ENCODE measurements around the gene WDSUB1.

WDSUB1 gene

DNA sequence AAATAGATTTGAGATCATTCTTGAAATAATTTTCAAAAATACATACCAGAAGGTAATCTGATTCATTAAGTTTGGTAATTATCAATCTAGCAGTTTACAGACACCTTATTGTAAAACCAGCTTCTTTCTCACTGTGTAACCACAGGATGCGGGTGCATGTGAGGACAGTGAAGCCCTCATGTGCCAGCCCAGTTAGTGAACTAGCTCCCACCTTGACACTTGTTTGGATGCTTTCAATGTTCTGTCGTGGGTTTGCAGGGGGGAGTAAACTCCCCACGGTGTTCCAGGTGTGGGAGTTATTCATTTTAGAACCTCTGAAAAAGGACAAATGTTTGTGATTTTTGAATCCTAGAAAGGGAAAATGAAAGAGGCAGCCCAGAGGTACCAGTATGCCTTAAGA, 59.0 kb downstream of the WDSUB1 start:
- DNase-seq (ENCODE audit: insufficient read length, low spot score) (no peak), FAIRE-seq (no peak)
- no peak for TF ChIP-seq POU2F2 (IDR thresholded peaks at IDR 0.05; ENCODE audit: low read depth, low read length)

- DNase-seq (ENCODE audit: insufficient read length, low spot score), result no peak
- FAIRE-seq, result no peak
- TF ChIP-seq SPI1 (IDR thresholded peaks at IDR 0.05; ENCODE audit: low read depth, low read length) (no peak), PAX5 (IDR thresholded peaks at IDR 0.05; ENCODE audit: insufficient read depth, low read length, severe bottlenecking) (no peak)
These were observed 59.7 kb downstream of the WDSUB1 start for GRCh38 chr2:159226608-159227385.

GRCh38 chr2:159226059-159226461, 60.4 kb downstream of the WDSUB1 start:
- DNase-seq (ENCODE audit: insufficient read length, low spot score), result no peak
- TF ChIP-seq TAF1 (IDR thresholded peaks at IDR 0.05; ENCODE audit: low read depth, low read length) (no peak), PAX5 (IDR thresholded peaks at IDR 0.05; ENCODE audit: insufficient read depth, low read length, severe bottlenecking) (no peak), POLR2AphosphoS5 (IDR thresholded peaks at IDR 0.05; ENCODE audit: low read depth, low read length) (no peak), POLR2A (IDR thresholded peaks at IDR 0.05; ENCODE audit: low read depth, low read length) (no peak), POU2F2 (IDR thresholded peaks at IDR 0.05; ENCODE audit: low read depth, low read length) (no peak), SPI1 (IDR thresholded peaks at IDR 0.05; ENCODE audit: low read depth, low read length) (peak; percentile 29; the same call in 1 of the 2 replicates)
- no peak for FAIRE-seq

DNA sequence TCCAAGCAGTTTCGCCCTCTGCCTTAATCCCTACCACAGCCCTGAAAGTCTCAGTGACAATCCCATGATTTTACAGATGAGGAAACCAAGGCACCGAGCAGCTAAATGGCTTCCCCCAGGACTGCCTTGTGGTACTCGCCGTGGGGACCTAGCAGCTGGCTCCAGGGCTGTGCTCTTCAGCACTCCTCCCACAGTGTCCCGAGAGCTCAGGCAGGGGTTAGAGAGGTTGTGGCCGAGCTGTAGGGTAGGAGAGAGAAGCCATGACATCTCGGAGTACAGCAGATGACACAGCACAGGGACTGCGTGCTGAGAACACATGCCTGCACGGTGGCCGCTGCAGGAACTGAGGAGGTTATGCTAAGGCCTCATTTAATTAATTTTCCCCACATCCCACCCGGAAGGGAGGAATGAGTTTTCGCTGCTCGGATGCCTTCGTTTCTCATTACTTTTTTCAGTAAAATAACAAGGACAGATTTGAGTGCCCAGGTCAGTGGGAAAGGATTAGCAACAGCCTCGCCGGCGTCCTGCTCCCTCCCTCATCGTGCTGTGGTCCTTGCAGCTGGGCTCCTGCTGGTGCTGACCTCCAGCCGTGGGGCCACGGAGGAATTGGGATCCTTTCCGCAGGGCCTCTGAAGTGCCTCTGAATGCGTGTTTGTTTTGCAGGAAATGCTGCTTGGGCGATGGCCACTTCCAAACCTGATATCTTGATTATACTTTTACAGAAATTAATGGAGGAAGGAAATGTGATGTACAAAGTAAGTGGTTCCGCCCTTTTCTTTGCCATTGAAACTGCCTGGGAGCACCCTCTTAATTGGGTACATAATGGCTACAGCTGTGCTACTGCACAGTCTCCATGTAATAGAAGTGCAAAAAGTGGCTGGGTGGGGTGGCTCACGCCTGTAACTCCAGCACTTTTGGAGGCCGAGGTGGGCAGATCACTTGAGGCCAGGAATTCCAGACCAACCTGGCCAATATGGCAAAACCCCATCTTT, 61.2 kb downstream of the WDSUB1 start:
- DNase-seq (ENCODE audit: insufficient read length, low spot score) (no peak), FAIRE-seq (no peak)
- TF ChIP-seq POU2F2 (IDR thresholded peaks at IDR 0.05; ENCODE audit: low read depth, low read length), result no peak
- TF ChIP-seq POLR2A (IDR thresholded peaks at IDR 0.05; ENCODE audit: low read depth, low read length), result no peak
- TF ChIP-seq PAX5 (IDR thresholded peaks at IDR 0.05; ENCODE audit: insufficient read depth, low read length, severe bottlenecking), result no peak
- TF ChIP-seq POLR2AphosphoS5 (IDR thresholded peaks at IDR 0.05; ENCODE audit: low read depth, low read length), result no peak

DNA sequence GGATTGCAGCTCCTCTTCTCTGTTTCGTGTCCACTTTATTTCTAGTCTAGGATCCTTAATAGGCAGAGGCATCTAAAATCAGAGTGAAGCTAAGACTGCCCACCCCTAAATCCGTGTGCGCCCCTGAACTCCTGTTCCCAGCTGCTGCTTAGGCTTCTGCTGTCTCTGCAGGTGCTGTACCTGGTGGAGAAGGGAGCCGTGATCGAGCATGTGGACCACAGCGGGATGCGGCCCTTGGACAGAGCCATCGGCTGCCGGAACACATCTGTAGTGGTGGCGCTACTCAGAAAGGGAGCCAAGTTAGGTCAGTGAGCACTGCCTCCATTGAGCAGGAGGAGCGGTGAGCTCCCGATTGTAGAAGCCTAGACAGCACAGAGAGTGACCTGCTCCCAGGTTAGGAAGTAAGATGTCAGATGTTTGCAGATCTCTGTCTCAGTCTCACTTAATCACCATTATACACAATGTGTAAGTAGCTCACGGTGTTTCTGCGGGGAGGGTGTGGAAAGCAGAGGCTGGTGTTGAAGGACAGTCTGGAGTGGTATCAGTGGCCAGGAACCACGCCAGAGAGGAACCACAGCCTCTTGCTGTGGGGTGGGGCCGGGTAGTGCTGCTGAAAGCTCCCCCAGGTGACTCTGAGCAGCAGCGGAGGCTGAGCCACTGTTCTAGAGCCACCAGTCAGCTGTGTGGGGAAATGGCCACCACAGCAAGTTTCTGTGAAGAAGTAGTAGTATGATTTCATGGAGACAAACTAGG, 62.3 kb downstream of the WDSUB1 start:
- FAIRE-seq, result no peak
- DNase-seq (ENCODE audit: insufficient read length, low spot score), result no peak
- no peak for TF ChIP-seq POLR2A (IDR thresholded peaks at IDR 0.05; ENCODE audit: low read depth, low read length)
- TF ChIP-seq TAF1 (IDR thresholded peaks at IDR 0.05; ENCODE audit: low read depth, low read length), result no peak
- TF ChIP-seq SPI1 (IDR thresholded peaks at IDR 0.05; ENCODE audit: low read depth, low read length), result no peak
- no peak for TF ChIP-seq PAX5 (IDR thresholded peaks at IDR 0.05; ENCODE audit: insufficient read depth, low read length, severe bottlenecking)

DNA sequence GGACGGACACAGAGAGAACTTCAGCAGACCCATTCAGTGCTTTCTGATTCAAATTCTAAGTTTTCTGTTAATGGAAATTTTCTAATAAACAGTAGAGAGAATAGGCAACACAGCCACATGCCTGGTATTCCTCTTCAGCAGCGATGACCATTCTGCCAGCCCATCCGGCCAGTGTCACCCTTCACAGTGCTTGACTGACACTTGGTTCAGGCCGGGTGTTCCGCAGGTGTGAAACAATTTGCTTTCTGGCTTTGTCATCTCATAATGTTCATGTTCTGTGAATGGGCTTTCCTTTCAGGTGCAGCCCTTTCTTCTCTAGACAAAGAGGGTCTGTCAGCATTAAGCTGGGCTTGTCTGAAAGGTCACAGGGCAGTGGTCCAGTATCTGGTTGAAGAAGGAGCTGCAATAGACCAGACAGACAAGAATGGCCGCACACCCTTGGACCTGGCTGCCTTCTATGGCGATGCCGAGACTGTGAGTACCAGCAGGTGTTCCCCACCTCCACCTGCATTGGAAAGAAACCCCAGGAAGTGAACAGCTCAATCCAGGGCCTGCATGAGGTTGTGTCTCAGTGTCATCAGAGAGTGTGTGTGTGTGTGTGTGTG, 67.0 kb downstream of the WDSUB1 start:
- TF ChIP-seq POU2F2 (IDR thresholded peaks at IDR 0.05; ENCODE audit: low read depth, low read length) (no peak), TAF1 (IDR thresholded peaks at IDR 0.05; ENCODE audit: low read depth, low read length) (no peak), POLR2AphosphoS5 (IDR thresholded peaks at IDR 0.05; ENCODE audit: low read depth, low read length) (no peak), SPI1 (IDR thresholded peaks at IDR 0.05; ENCODE audit: low read depth, low read length) (no peak), PAX5 (IDR thresholded peaks at IDR 0.05; ENCODE audit: insufficient read depth, low read length, severe bottlenecking) (no peak), POLR2A (IDR thresholded peaks at IDR 0.05; ENCODE audit: low read depth, low read length) (no peak)
- FAIRE-seq (no peak), DNase-seq (ENCODE audit: insufficient read length, low spot score) (no peak)

- no peak for TF ChIP-seq SPI1 (IDR thresholded peaks at IDR 0.05; ENCODE audit: low read depth, low read length)
- no peak for TF ChIP-seq TAF1 (IDR thresholded peaks at IDR 0.05; ENCODE audit: low read depth, low read length)
- TF ChIP-seq POU2F2 (IDR thresholded peaks at IDR 0.05; ENCODE audit: low read depth, low read length), result no peak
- no peak for TF ChIP-seq PAX5 (IDR thresholded peaks at IDR 0.05; ENCODE audit: insufficient read depth, low read length, severe bottlenecking)
- no peak for TF ChIP-seq POLR2AphosphoS5 (IDR thresholded peaks at IDR 0.05; ENCODE audit: low read depth, low read length)
- no peak for TF ChIP-seq POLR2A (IDR thresholded peaks at IDR 0.05; ENCODE audit: low read depth, low read length)
- FAIRE-seq (no peak), DNase-seq (ENCODE audit: insufficient read length, low spot score) (no peak)
These were observed 68.1 kb downstream of the WDSUB1 start for GRCh38 chr2:159218389-159218788.

DNA sequence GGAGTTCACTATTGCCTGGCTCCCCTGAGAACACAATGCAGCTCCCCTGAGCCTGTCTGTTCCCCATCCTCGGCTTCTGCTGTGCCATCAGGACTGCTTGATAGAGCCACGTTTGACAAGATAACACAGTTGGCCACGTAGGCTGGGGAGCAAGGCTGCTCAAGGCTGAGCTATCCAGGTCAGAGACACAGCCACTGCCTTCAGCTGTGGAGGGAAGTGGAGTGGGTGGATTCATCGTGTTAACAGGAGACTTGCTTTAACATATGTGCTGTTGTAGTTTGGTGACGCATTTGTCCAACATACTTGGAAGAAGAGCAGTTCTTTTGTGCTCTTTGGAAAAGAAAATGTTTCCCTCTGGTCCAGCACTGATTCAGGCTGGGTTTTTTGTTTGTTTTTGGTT, 68.8 kb downstream of the WDSUB1 start:
- no peak for FAIRE-seq

GRCh38 chr2:159215116-159215515, 71.4 kb downstream of the WDSUB1 start:
- no peak for TF ChIP-seq POU2F2 (IDR thresholded peaks at IDR 0.05; ENCODE audit: low read depth, low read length)
- no peak for TF ChIP-seq POLR2AphosphoS5 (IDR thresholded peaks at IDR 0.05; ENCODE audit: low read depth, low read length)
- TF ChIP-seq PAX5 (IDR thresholded peaks at IDR 0.05; ENCODE audit: insufficient read depth, low read length, severe bottlenecking), result no peak
- TF ChIP-seq SPI1 (IDR thresholded peaks at IDR 0.05; ENCODE audit: low read depth, low read length), result no peak
- TF ChIP-seq POLR2A (IDR thresholded peaks at IDR 0.05; ENCODE audit: low read depth, low read length), result no peak
- no peak for TF ChIP-seq TAF1 (IDR thresholded peaks at IDR 0.05; ENCODE audit: low read depth, low read length)
- no peak for DNase-seq (ENCODE audit: insufficient read length, low spot score)
- no peak for FAIRE-seq

More for the DNA sequence above, 68.8 kb downstream of the WDSUB1 start:
- TF ChIP-seq SPI1 (IDR thresholded peaks at IDR 0.05; ENCODE audit: low read depth, low read length) (no peak), PAX5 (IDR thresholded peaks at IDR 0.05; ENCODE audit: insufficient read depth, low read length, severe bottlenecking) (no peak), POLR2A (IDR thresholded peaks at IDR 0.05; ENCODE audit: low read depth, low read length) (no peak), POU2F2 (IDR thresholded peaks at IDR 0.05; ENCODE audit: low read depth, low read length) (no peak)
- DNase-seq (ENCODE audit: insufficient read length, low spot score), result no peak
